OCI-LY1 (cell line): ENCODE data around the gene GRIN2A.
A peak's percentile ranks its signal among the peaks of the same experiment; 100 is the strongest.

Source experiments
- H2AFZ ChIP-seq: fragments of 200-600 bp; sonication (generic), shearing (Covaris generic); 2 replicates; pipeline ENCODE4 v1.6.0; 2014; ENCODE audit warnings: antibody characterized with exemption, mild to moderate bottlenecking, low read length
- H3F3A ChIP-seq: fragments of 200-600 bp; sonication (generic), shearing (Covaris generic); 2 replicates; pipeline ENCODE4 v1.6.0; 2014; ENCODE audit warnings: mild to moderate bottlenecking, antibody characterized with exemption, low read length, moderate library complexity; ENCODE audit not compliant: insufficient read depth
- H3K27ac ChIP-seq: fragments of 200-600 bp; sonication (generic); 2 replicates; pipeline ENCODE4 v1.5.1; 2014; ENCODE audit warnings: low read length, mixed run types, mild to moderate bottlenecking, low read depth; ENCODE audit not compliant: poor library complexity, severe bottlenecking
- H3K27me3 ChIP-seq: fragments of 200-600 bp; sonication (generic); 2 replicates; pipeline ENCODE4 v1.6.0; 2014; ENCODE audit warnings: antibody characterized with exemption, mild to moderate bottlenecking, low read length, moderate library complexity; ENCODE audit not compliant: insufficient read depth
- H3K36me3 ChIP-seq: fragments of 200-600 bp; sonication (generic); 2 replicates; pipeline ENCODE4 v1.6.1; 2014; ENCODE audit warnings: mild to moderate bottlenecking, antibody characterized with exemption, low read length, moderate library complexity, mixed read lengths; ENCODE audit not compliant: insufficient read depth
- H3K4me1 ChIP-seq: fragments of 200-600 bp; sonication (generic); 2 replicates; pipeline ENCODE4 v1.5.1; 2014; ENCODE audit warnings: mild to moderate bottlenecking, low read length, moderate library complexity; ENCODE audit not compliant: insufficient read depth, severe bottlenecking
- H3K4me2 ChIP-seq: fragments of 200-600 bp; sonication (generic), shearing (Covaris generic); 2 replicates; pipeline ENCODE4 v1.6.1; 2014; ENCODE audit warnings: low read length
- H3K4me3 ChIP-seq: fragments of 200-600 bp; sonication (generic); 2 replicates; pipeline ENCODE4 v1.5.1; 2014; ENCODE audit warnings: low read length, low read depth, mild to moderate bottlenecking, mixed read lengths; ENCODE audit not compliant: poor library complexity, severe bottlenecking
- H3K79me2 ChIP-seq: fragments of 200-600 bp; shearing (Covaris generic); 2 replicates; pipeline ENCODE4 v1.6.1; 2016; ENCODE audit warnings: mixed run types, low read length, mixed read lengths; ENCODE audit not compliant: insufficient read depth
- H3K9ac ChIP-seq: fragments of 200-600 bp; sonication (generic), shearing (Covaris generic); 2 replicates; pipeline ENCODE4 v1.6.1; 2014; ENCODE audit warnings: mild to moderate bottlenecking, low read length, mixed read lengths
- H3K9me2 ChIP-seq: fragments of 200-600 bp; sonication (generic), shearing (Covaris generic); 2 replicates; pipeline ENCODE4 v1.6.1; 2014; ENCODE audit warnings: low read depth, mild to moderate bottlenecking, low read length, mixed read lengths
- H3K9me3 ChIP-seq: fragments of 200-600 bp; shearing (Covaris generic); 2 replicates; pipeline ENCODE4 v1.6.1; 2014; ENCODE audit warnings: low read length, mixed read lengths
- H4K20me1 ChIP-seq: fragments of 200-600 bp; sonication (generic), shearing (Covaris generic); 2 replicates; pipeline ENCODE4 v1.6.0; 2016; ENCODE audit warnings: mild to moderate bottlenecking, low read length; ENCODE audit not compliant: insufficient read depth
- EZH2 ChIP-seq: fragments of 200-600 bp; sonication (generic), shearing (Covaris generic); IDR thresholded peaks from 2 replicates; pipeline ENCODE4 v1.8.0; 2017; ENCODE audit warnings: borderline replicate concordance, mixed run types, mild to moderate bottlenecking, antibody characterized with exemption, low read length, moderate library complexity, mixed read lengths
- TF ChIP-seq, protein P1 (sequence below): fragments of 200-600 bp; sonication (generic), shearing (Covaris generic); IDR thresholded peaks from 2 replicates; pipeline ENCODE4 v1.5.1; 2017; ENCODE audit warnings: mild to moderate bottlenecking, antibody characterized with exemption, low read length, moderate library complexity, mixed read lengths

The GRIN2A gene

DNA sequence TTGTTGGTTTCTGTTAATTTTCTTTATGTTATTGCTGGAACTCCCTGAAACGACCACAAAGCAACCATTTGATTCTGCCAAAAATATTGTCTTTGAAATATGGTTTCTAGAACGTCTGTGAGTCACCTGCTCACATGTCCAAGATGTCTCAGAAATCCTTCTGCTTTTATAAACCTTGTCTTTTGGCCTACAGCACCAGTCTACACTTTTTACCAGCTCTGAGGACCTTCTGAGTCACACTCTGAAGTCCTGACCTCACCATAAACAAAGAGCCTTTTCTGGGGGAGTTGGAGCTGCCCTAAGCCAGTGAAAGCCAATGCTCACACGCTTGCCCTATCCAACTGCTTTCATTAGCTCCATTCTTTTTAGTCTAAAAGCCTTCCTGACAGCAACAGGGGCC is 55.5 kb downstream of the GRIN2A start:
- Histone ChIP-seq H3K9ac (no peak overlapping the region), H3K4me2 (no peak overlapping the region), H3K27me3 (0 out of 2 replicates have a peak, but pooled peaks cover 4% of the 10 kb centered on the region), H3K4me3 (no peak overlapping the region), H2AFZ (no peak overlapping the region), H4K20me1 (no peaks in the 10 kb centered on the region), H3K27ac (no peak overlapping the region), H3K9me3 (no peaks in the 10 kb centered on the region), H3F3A (no peaks in the 10 kb centered on the region), H3K79me2 (no peaks in the 10 kb centered on the region), H3K9me2 (no peaks in the 10 kb centered on the region), H3K36me3 (no peaks in the 10 kb centered on the region), H3K4me1 (no peaks in the 10 kb centered on the region)
- TF ChIP-seq, protein P1, sequence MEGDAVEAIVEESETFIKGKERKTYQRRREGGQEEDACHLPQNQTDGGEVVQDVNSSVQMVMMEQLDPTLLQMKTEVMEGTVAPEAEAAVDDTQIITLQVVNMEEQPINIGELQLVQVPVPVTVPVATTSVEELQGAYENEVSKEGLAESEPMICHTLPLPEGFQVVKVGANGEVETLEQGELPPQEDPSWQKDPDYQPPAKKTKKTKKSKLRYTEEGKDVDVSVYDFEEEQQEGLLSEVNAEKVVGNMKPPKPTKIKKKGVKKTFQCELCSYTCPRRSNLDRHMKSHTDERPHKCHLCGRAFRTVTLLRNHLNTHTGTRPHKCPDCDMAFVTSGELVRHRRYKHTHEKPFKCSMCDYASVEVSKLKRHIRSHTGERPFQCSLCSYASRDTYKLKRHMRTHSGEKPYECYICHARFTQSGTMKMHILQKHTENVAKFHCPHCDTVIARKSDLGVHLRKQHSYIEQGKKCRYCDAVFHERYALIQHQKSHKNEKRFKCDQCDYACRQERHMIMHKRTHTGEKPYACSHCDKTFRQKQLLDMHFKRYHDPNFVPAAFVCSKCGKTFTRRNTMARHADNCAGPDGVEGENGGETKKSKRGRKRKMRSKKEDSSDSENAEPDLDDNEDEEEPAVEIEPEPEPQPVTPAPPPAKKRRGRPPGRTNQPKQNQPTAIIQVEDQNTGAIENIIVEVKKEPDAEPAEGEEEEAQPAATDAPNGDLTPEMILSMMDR: no peak
- no peak for TF ChIP-seq EZH2

DNA sequence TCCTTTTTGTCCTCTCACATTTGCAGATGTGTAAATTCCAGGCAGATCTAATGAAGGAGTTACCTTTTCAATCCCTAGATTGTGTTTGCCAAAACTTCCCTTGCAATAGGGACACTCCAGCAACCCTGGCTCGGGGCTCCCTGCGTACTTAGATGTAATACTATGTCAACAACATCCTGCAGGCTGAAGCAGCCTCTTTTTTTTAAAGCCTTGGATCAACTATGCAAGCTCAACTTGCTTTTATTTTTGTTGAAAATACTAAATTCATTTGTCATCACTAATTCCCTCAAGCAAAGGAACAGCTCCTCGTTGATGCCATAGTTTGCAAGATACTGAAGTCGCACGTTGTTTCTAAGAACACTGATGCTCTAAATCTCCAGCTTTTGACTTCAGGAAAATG is 59.1 kb downstream of the GRIN2A start:
- Histone ChIP-seq H3K9ac (no peak overlapping the region), H3F3A (no peaks in the 10 kb centered on the region), H3K9me2 (no peaks in the 10 kb centered on the region), H3K36me3 (no peaks in the 10 kb centered on the region), H3K4me3 (no peak overlapping the region), H4K20me1 (no peaks in the 10 kb centered on the region), H3K27ac (no peak overlapping the region), H3K9me3 (no peaks in the 10 kb centered on the region), H3K4me1 (no peaks in the 10 kb centered on the region), H2AFZ (no peak overlapping the region), H3K27me3 (no peaks in the 10 kb centered on the region), H3K79me2 (no peaks in the 10 kb centered on the region), H3K4me2 (no peak overlapping the region)
- TF ChIP-seq, protein P1: no peak
- no peak for TF ChIP-seq EZH2

DNA sequence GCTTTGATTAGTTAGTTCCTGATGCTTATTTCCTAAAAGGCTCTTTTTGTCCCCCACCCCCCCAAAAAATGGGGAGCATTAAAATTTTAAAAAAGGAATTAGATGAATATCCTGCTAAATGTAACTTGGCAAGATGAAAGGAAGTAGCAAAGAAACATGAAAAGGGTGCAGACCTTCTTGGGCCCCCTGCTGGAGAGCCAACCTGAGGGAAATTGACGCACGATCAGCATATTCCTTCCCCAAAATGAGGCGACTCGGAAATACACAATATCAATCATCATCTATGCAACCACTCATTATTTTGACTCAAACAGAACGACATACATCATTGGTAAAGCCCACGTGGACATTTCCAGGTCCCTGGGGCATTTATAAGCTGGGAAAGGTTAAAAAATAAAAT is 59.7 kb downstream of the GRIN2A start:
- Histone ChIP-seq H2AFZ (no peak overlapping the region), H3K36me3 (no peaks in the 10 kb centered on the region), H3K4me3 (no peak overlapping the region)

More for the DNA sequence above, 59.7 kb downstream of the GRIN2A start:
- no peaks in the 10 kb centered on the region for H3K27me3 ChIP-seq
- no peak overlapping the region for H3K27ac ChIP-seq
- no peaks in the 10 kb centered on the region for H3K9me2 ChIP-seq
- H3K4me2 ChIP-seq: no peak overlapping the region
- H3K9ac ChIP-seq: no peak overlapping the region
- no peaks in the 10 kb centered on the region for H4K20me1 ChIP-seq
- no peaks in the 10 kb centered on the region for H3K79me2 ChIP-seq
- TF ChIP-seq, protein P1: peak; percentile 30; the same call in 1 of the 2 replicates
- no peak for TF ChIP-seq EZH2
- H3K9me3 ChIP-seq: no peaks in the 10 kb centered on the region
- H3F3A ChIP-seq: no peaks in the 10 kb centered on the region
- H3K4me1 ChIP-seq: no peaks in the 10 kb centered on the region
